ENCODE measurements around the gene PGGT1B. TPM values are rescaled to one million over a fixed set of nuclear protein-coding genes. Genes with fewer than 3 reads are reported as not detected.

The PGGT1B gene
- total and polyA plus RNA-seq, 9 donors = 3.4 to 45.0 (median 28.9) TPM

DNA sequence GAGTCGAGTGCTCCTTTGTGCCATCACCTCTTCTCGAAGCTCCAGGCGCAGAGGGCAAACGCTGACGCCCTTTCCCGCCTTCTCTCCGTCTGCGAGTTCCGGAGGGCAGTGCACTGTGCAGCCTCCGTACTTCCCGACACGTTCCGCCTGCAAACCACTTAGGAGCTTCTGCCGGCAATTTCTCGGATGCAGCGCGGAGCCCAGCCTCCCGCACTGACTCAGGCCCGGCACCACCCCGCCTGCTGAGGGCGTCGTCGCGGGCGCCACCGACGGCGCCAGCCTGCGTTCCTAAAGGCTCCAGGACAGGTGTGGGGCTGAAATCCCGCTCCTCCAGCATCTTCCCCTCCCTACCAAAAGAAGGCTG, 83.7 kb downstream of the PGGT1B start:
- Histone ChIP-seq H3K4me3 (no peak overlapping the region), H3K36me3 (no peaks in the 10 kb centered on the region), H3K27ac (no peak overlapping the region), H3K27me3 (no peaks in the 10 kb centered on the region), H3K9me3 (no peaks in the 10 kb centered on the region), H3K4me1 (ENCODE audit: insufficient read depth) (peaks cover 3% of the 10 kb centered on the region)
- intact Hi-C loops (cut with DNase I) = no loop called here
- no peak for DNase-seq
- WGBS, 3 donors = 48 to 57% (median 56%) methylated on average over 30 of the region's 30 CpGs
- TF ChIP-seq, protein P1, sequence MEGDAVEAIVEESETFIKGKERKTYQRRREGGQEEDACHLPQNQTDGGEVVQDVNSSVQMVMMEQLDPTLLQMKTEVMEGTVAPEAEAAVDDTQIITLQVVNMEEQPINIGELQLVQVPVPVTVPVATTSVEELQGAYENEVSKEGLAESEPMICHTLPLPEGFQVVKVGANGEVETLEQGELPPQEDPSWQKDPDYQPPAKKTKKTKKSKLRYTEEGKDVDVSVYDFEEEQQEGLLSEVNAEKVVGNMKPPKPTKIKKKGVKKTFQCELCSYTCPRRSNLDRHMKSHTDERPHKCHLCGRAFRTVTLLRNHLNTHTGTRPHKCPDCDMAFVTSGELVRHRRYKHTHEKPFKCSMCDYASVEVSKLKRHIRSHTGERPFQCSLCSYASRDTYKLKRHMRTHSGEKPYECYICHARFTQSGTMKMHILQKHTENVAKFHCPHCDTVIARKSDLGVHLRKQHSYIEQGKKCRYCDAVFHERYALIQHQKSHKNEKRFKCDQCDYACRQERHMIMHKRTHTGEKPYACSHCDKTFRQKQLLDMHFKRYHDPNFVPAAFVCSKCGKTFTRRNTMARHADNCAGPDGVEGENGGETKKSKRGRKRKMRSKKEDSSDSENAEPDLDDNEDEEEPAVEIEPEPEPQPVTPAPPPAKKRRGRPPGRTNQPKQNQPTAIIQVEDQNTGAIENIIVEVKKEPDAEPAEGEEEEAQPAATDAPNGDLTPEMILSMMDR (IDR thresholded peaks at IDR 0.05) = no peak
- TF ChIP-seq EP300 (IDR thresholded peaks at IDR 0.05) (no peak), POLR2A (IDR thresholded peaks at IDR 0.05) (no peak)

DNA sequence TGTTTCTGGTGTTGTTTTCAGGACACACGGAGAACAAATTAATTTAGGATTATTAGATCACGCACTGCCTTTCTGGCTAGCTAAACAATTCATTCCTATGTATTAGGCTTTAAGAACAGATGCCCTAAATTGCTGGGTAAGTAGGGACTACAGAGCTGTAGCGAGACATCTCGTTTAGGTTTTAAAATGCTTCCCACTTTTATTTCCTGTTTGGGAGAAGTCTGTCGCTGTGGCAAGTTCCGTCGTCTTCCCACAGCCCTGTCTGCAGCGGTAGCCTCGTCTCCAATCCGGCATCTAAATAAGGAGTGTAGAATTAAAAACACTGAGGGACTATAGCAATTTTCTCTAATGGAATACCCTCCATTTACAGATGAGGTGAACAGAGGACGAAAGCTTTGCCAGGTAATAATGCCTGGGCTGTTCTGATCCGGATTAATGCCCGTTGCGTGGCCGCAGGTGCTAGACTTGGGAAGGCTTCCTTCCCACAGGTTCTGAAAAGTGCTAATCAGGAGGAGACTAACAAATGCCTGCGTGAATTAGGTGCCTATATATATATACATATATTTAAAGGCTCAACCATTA, 91.7 kb downstream of the PGGT1B start:
- TF ChIP-seq EP300 (IDR thresholded peaks at IDR 0.05) = no peak
- TF ChIP-seq, protein P1 (IDR thresholded peaks at IDR 0.05) = no peak
- no peak for TF ChIP-seq POLR2A (IDR thresholded peaks at IDR 0.05)
- no peak for DNase-seq
- Histone ChIP-seq H3K4me1 (ENCODE audit: insufficient read depth) (peaks cover 7% of the 10 kb centered on the region), H3K9me3 (no peaks in the 10 kb centered on the region), H3K4me3 (peak overlapping the region; percentile 56), H3K27ac (no peak overlapping the region), H3K36me3 (no peaks in the 10 kb centered on the region), H3K27me3 (no peaks in the 10 kb centered on the region)
- intact Hi-C loops (cut with DNase I) = no loop called here
- WGBS, 3 donors = 29 to 42% (median 34%) methylated on average over 16 of the region's 16 CpGs

DNA sequence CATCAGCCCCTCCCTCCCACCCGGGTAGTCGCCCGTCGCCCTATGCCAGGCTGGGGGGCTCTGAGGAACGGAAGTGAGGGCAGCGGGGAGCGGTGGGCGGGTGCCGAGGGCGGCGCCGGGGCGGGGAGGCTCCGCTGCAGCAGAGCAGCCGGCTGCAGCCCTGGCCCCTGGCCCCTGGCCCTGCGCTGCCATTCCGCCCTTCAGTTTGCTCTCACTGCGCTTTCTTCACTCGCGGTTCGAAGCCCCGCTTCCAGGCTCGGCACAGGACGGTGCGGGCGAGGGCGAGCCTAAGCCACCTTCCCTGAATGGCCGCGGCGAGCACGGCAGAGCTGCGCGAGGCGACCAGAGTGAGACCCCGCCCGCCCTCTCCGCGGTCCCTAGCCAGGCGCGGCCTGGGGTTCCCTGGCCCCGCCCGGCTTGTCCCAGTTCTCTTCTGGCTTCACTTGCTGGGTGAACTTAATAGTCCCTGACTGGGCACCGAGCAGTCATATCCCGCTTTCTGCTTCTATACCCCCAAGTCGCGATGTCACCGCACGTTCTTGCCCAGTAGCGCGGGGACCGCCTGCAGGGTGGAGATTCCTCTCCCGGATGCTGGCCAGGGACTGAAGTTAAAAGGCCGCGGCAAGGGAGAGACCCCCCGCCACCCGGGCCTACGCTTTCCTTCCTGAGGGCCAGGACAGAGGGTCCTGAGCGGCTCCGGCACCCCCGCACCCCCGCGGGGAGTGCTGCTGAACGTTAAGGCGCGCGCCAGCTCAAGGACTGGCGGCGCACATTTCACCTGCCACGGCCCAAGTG, 92.3 kb downstream of the PGGT1B start:
- no peaks in the 10 kb centered on the region for H3K9me3 ChIP-seq
- WGBS, 3 donors = 2 to 3% (median 2%) methylated on average over 38 to 69 of the region's 69 CpGs
- H3K27ac ChIP-seq = no peak overlapping the region
- DNase-seq = peak in 1 of 5 donors; percentile 18
- no peaks in the 10 kb centered on the region for H3K27me3 ChIP-seq
- H3K4me3 ChIP-seq = peak overlapping the region; percentile 56
- H3K4me1 ChIP-seq (ENCODE audit: insufficient read depth) = peaks cover 7% of the 10 kb centered on the region
- H3K36me3 ChIP-seq = no peaks in the 10 kb centered on the region
- TF ChIP-seq, protein P1 (IDR thresholded peaks at IDR 0.05) = no peak
- no peak for TF ChIP-seq EP300 (IDR thresholded peaks at IDR 0.05)
- no peak for TF ChIP-seq POLR2A (IDR thresholded peaks at IDR 0.05)
- intact Hi-C loops (cut with DNase I) = no loop called here

DNA sequence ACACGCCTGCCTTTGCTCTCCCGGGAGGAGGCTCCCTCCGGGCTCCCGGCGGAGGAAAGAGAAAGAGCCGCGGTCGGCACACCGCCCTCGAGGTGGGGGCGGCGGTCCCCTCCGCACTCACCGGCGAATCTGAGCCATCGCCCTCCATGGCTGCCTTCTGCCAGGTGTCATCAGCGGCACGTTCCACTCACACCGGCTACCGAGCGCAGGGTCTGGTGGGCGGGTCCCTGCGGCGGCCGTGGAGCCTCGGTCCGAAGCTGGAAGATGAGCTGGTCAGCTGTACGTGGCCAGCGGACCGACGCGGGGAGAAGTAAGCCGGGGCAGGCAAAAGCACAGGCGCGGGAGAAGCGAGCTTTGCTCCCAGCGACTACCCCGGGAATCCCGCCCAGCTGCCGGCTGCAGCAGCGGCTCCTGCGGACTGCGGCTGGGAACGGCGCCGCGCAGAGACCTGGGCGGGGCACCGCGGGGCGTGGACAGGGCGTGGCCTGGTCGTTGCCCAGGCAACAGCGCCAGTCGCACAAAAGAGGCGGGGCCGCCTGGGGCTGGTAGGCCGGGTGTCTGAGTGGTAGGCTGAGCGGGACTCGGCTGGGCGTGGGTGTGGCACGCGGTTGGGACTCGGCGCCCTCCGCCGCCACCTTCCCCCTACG, 93.1 kb downstream of the PGGT1B start, which contains the start of gene TRIM36:
TRIM36 (minus strand) TSS at position 422 of the 647 bp plus-strand sequence; CDS start at position 148, 274 bp downstream.
- intact Hi-C loops (cut with DNase I) = no loop called here
- WGBS, 3 donors = 0 to 1% (median 1%) methylated on average over 61 to 68 of the region's 68 CpGs
- Histone ChIP-seq H3K27me3 (no peaks in the 10 kb centered on the region), H3K4me1 (ENCODE audit: insufficient read depth) (peaks cover 7% of the 10 kb centered on the region), H3K27ac (no peak within 1 kb of the TSS), H3K9me3 (no peaks in the 10 kb centered on the region), H3K36me3 (no peaks in the 10 kb centered on the region), H3K4me3 (peak within 1 kb of the TSS; percentile 56)
- TF ChIP-seq POLR2A (IDR thresholded peaks at IDR 0.05) = peak; percentile 52
- no peak for TF ChIP-seq EP300 (IDR thresholded peaks at IDR 0.05)
- peak; percentile 81 to 91 (median 89) for DNase-seq

Data from ovary (tissue), 9 donors.